Neuronal stem cell (in vitro differentiated cells): Measurements from ENCODE around the gene PARP16.
A peak's percentile ranks its signal among the peaks of the same experiment; 100 is the strongest.

Experiments
- DNase-seq: peaks from one replicate; pipeline ENCODE4 v3.0.0-alpha.2; 2013; ENCODE audit warnings: low spot score
- H2AFZ ChIP-seq: one replicate; pipeline ENCODE4 v1.6.1; 2013; ENCODE audit warnings: mild to moderate bottlenecking, low read length, inconsistent platforms
- H2AK5ac ChIP-seq: 2 replicates; pipeline ENCODE4 v1.6.1; 2013; ENCODE audit warnings: low read depth, mild to moderate bottlenecking, inconsistent platforms, low read length, moderate library complexity, mixed read lengths
- H2BK120ac ChIP-seq: 2 replicates; pipeline ENCODE4 v1.6.1; 2013; ENCODE audit warnings: low read depth, mild to moderate bottlenecking, inconsistent platforms, low read length, moderate library complexity, mixed read lengths
- H2BK12ac ChIP-seq: one replicate; pipeline ENCODE4 v1.6.1; 2013; ENCODE audit warnings: low read length, inconsistent platforms
- H2BK15ac ChIP-seq: 2 replicates; pipeline ENCODE4 v1.6.1; 2013; ENCODE audit warnings: mild to moderate bottlenecking, low read length, inconsistent platforms, mixed read lengths
- H2BK5ac ChIP-seq: one replicate; pipeline ENCODE4 v1.6.1; 2013; ENCODE audit warnings: inconsistent platforms, mild to moderate bottlenecking, low read length, moderate library complexity
- H3K14ac ChIP-seq: one replicate; pipeline ENCODE4 v1.6.1; 2013; ENCODE audit warnings: low read length, inconsistent platforms
- H3K18ac ChIP-seq: 2 replicates; pipeline ENCODE4 v1.6.1; 2013; ENCODE audit warnings: low read length, inconsistent platforms
- H3K23ac ChIP-seq: 2 replicates; pipeline ENCODE4 v1.6.1; 2013; ENCODE audit warnings: low read depth, mild to moderate bottlenecking, mixed read lengths, low read length, inconsistent platforms; ENCODE audit not compliant: poor library complexity
- H3K27ac ChIP-seq: replicated peaks from 3 replicates; pipeline ENCODE4 v1.5.1; 2013; ENCODE audit warnings: low read length, inconsistent platforms
- H3K27me3 ChIP-seq, 3 experiments: 2 replicates each; pipeline ENCODE4 v1.6.1; 2013; ENCODE audit warnings: low read length in 3 of 3, mild to moderate bottlenecking in 2 of 3, inconsistent platforms in 1 of 3, low read depth in 1 of 3, mixed read lengths in 1 of 3, moderate library complexity in 1 of 3; ENCODE audit not compliant: control insufficient read depth in 3 of 3, insufficient read depth in 3 of 3
- H3K36me3 ChIP-seq, 2 donors: replicated peaks in 1 of 2; 2 replicates each; pipeline ENCODE4 v1.6.1; 2013; ENCODE audit warnings: low read length in 2 of 2; ENCODE audit not compliant: control insufficient read depth in 2 of 2, insufficient read depth in 2 of 2
- H3K4ac ChIP-seq: 2 replicates; pipeline ENCODE4 v1.6.1; 2013; ENCODE audit warnings: inconsistent platforms, mild to moderate bottlenecking, low read length, moderate library complexity
- H3K4me1 ChIP-seq, 2 donors: 1 replicate in 1 of 2; 2 replicates in 1 of 2; pipeline ENCODE4 v1.6.1; 2013; ENCODE audit warnings: low read length in 2 of 2, low read depth in 1 of 2; ENCODE audit not compliant: control insufficient read depth in 2 of 2, insufficient read depth in 1 of 2
- H3K4me2 ChIP-seq: one replicate; pipeline ENCODE4 v1.6.1; 2013; ENCODE audit warnings: mild to moderate bottlenecking, low read length, inconsistent platforms; ENCODE audit not compliant: insufficient read depth, poor library complexity, severe bottlenecking
- H3K4me3 ChIP-seq, 2 donors: 2 replicates each; pipeline ENCODE4 v1.5.1; 2013; ENCODE audit warnings: low read length in 2 of 2, mild to moderate bottlenecking in 2 of 2, inconsistent platforms in 1 of 2, moderate library complexity in 1 of 2
- H3K79me1 ChIP-seq: one replicate; pipeline ENCODE4 v1.6.1; 2013; ENCODE audit warnings: low read depth, mild to moderate bottlenecking, inconsistent platforms, low read length, moderate library complexity
- H3K9ac ChIP-seq: one replicate; pipeline ENCODE4 v1.6.1; 2013; ENCODE audit warnings: mild to moderate bottlenecking, low read depth, low read length, inconsistent platforms; ENCODE audit not compliant: poor library complexity
- H3K9me3 ChIP-seq, 2 donors: replicated peaks in 1 of 2; 2 replicates each; pipeline versions ENCODE3 to v1.6.1; 2013; ENCODE audit warnings: low read length in 2 of 2, mild to moderate bottlenecking in 2 of 2, inconsistent platforms in 1 of 2, low read depth in 1 of 2, mixed read lengths in 1 of 2, moderate library complexity in 1 of 2; ENCODE audit not compliant: control insufficient read depth in 2 of 2, insufficient read depth in 1 of 2
- H4K8ac ChIP-seq: one replicate; pipeline ENCODE4 v1.6.1; 2013; ENCODE audit warnings: low read depth, mild to moderate bottlenecking, inconsistent platforms, low read length, moderate library complexity
- H4K91ac ChIP-seq: one replicate; pipeline ENCODE4 v1.6.1; 2013; ENCODE audit warnings: low read length, low read depth, mild to moderate bottlenecking, inconsistent platforms; ENCODE audit not compliant: poor library complexity
- WGBS, 2 donors: extraction: QIAGEN DNeasy Blood & Tissue Kit; methylation state at CpG; one replicate each; pipeline ENCODE4 v1.1.7; 2013; ENCODE audit warnings: missing lambda C conversion rate in 2 of 2, mixed read lengths in 1 of 2; ENCODE audit not compliant: insufficient read length in 2 of 2, insufficient replicate concordance in 1 of 2; ENCODE audit errors: extremely low coverage in 2 of 2; 5-methylcytosine and 5-hydroxymethylcytosine counted together

Gene PARP16

GRCh38 chr15:65323071-65323511, 36.4 kb upstream of the PARP16 start:
- Histone ChIP-seq H3K9ac (no peak overlapping the region), H2BK120ac (no peak overlapping the region), H3K4me2 (no peak overlapping the region), H3K36me3 (peaks cover 0 to 12% of the 10 kb centered on the region in 2 donors), H3K4me1 (peaks cover 4 to 14% of the 10 kb centered on the region in 2 donors), H3K14ac (no peak overlapping the region), H3K18ac (peak overlapping the region; percentile 90), H3K79me1 (no peaks in the 10 kb centered on the region), H3K4me3 (no peak overlapping the region), H4K91ac (no peak overlapping the region), H2AFZ (no peak overlapping the region), H2BK12ac (peak overlapping the region; percentile 75), H2AK5ac (no peak overlapping the region), H4K8ac (no peak overlapping the region), H3K27ac (peak overlapping the region; percentile 42), H2BK15ac (no peak overlapping the region), H3K23ac (peak overlapping the region; percentile 68), H3K27me3 (no peaks in the 10 kb centered on the region), H3K4ac (no peak overlapping the region), H2BK5ac (no peak overlapping the region), H3K9me3 (no peaks in the 10 kb centered on the region)
- no peak for DNase-seq
- no CpG with 5 or more reads among the region's 9 CpGs for WGBS, 2 donors

- no peak overlapping the region for H3K23ac ChIP-seq
Measured at GRCh38 chr15:65318870-65319356, 32.2 kb upstream of the PARP16 start.

GRCh38 chr15:65312400-65312916, 25.8 kb upstream of the PARP16 start:
- no peak overlapping the region for H2AK5ac ChIP-seq
- no peak overlapping the region for H3K27ac ChIP-seq
- H3K4me3 ChIP-seq = no peak overlapping the region
- H3K14ac ChIP-seq = no peak overlapping the region
- peak overlapping the region; percentile 72 for H2AFZ ChIP-seq
- H4K8ac ChIP-seq = no peak overlapping the region
- no peak overlapping the region for H2BK12ac ChIP-seq
- H2BK15ac ChIP-seq = no peak overlapping the region
- no peak overlapping the region for H4K91ac ChIP-seq
- no peak overlapping the region for H3K23ac ChIP-seq
- H3K4ac ChIP-seq = no peak overlapping the region
- no CpG with 5 or more reads among the region's 11 CpGs for WGBS, 2 donors
- no peak overlapping the region for H3K9ac ChIP-seq
- no peaks in the 10 kb centered on the region for H3K9me3 ChIP-seq
- no peak overlapping the region for H2BK120ac ChIP-seq
- H3K36me3 ChIP-seq = no peaks in the 10 kb centered on the region
- H3K79me1 ChIP-seq = no peaks in the 10 kb centered on the region
- no peak overlapping the region for H3K4me2 ChIP-seq
- no peak for DNase-seq
- no peak overlapping the region for H3K18ac ChIP-seq
- H3K4me1 ChIP-seq = peaks cover 16 to 18% of the 10 kb centered on the region in 2 donors
- no peak overlapping the region for H2BK5ac ChIP-seq
- H3K27me3 ChIP-seq = no peaks in the 10 kb centered on the region

More at GRCh38 chr15:65318870-65319356, 32.2 kb upstream of the PARP16 start:
- DNase-seq = peak; percentile 84
- Histone ChIP-seq H3K14ac (no peak overlapping the region), H2AK5ac (no peak overlapping the region), H2BK12ac (no peak overlapping the region), H3K4me3 (no peak overlapping the region), H3K9ac (no peak overlapping the region), H2AFZ (peak overlapping the region; percentile 48), H2BK120ac (no peak overlapping the region), H3K27ac (no peak overlapping the region), H3K4me1 (peaks cover 4 to 7% of the 10 kb centered on the region in 2 donors), H3K4ac (no peak overlapping the region), H4K91ac (no peak overlapping the region), H3K27me3 (no peaks in the 10 kb centered on the region), H3K4me2 (no peak overlapping the region), H2BK5ac (no peak overlapping the region), H3K9me3 (no peaks in the 10 kb centered on the region), H3K18ac (no peak overlapping the region), H2BK15ac (no peak overlapping the region), H4K8ac (no peak overlapping the region), H3K79me1 (no peaks in the 10 kb centered on the region), H3K36me3 (no peaks in the 10 kb centered on the region)
- WGBS, 2 donors = no CpG with 5 or more reads among the region's 5 CpGs

- Histone ChIP-seq H3K9ac (no peak overlapping the region), H3K4me2 (no peak overlapping the region), H2BK5ac (no peak overlapping the region), H3K79me1 (no peaks in the 10 kb centered on the region), H2BK12ac (no peak overlapping the region), H3K4me3 (no peak overlapping the region), H4K91ac (no peak overlapping the region), H3K27ac (no peak overlapping the region), H3K4me1 (peaks cover 16 to 18% of the 10 kb centered on the region in 2 donors), H2AFZ (peak overlapping the region; percentile 72), H4K8ac (no peak overlapping the region), H3K27me3 (no peaks in the 10 kb centered on the region), H3K4ac (no peak overlapping the region), H2AK5ac (no peak overlapping the region), H2BK15ac (no peak overlapping the region), H3K14ac (no peak overlapping the region), H3K18ac (peak overlapping the region; percentile 40), H3K36me3 (no peaks in the 10 kb centered on the region), H3K23ac (no peak overlapping the region), H3K9me3 (no peaks in the 10 kb centered on the region), H2BK120ac (no peak overlapping the region)
- no CpG with 5 or more reads among the region's 3 CpGs for WGBS, 2 donors
- no peak for DNase-seq
Measured at GRCh38 chr15:65311760-65312159, 25.1 kb upstream of the PARP16 start.
